Common myeloid progenitor, CD34-positive (primary cell): ENCODE results near the gene TELO2.

ENCODE experiments used
- CTCF ChIA-PET: fragments of 350-600 bp; sonication (Branson Sonifier 250); formaldehyde crosslinking; loops from one replicate; lab custom pipeline; 2021; ENCODE audit warnings: antibody characterized with exemption; lab: Charles Lee
- POLR2A ChIA-PET: fragments of 350-600 bp; sonication (Branson Sonifier 250); formaldehyde crosslinking; loops from one replicate; lab custom pipeline; 2021; ENCODE audit warnings: antibody characterized with exemption; lab: Charles Lee
- DNase-seq, 3 donors: peaks; one replicate each; pipeline versions ENCODE4 v3.0.0 to v3.0.0-alpha.2; 2013
- H3K27ac ChIP-seq, 2 experiments: 1 replicate in 1 of 2; 2 replicates in 1 of 2; pipeline ENCODE4 v1.7.0; 2013; ENCODE audit warnings: inconsistent platforms in 2 of 2, low read length in 2 of 2, mild to moderate bottlenecking in 2 of 2, low read depth in 1 of 2, moderate library complexity in 1 of 2; ENCODE audit not compliant: severe bottlenecking in 2 of 2, insufficient read depth in 1 of 2, poor library complexity in 1 of 2
- H3K27me3 ChIP-seq, 5 experiments: replicated peaks in 2 of 5; 1 replicate in 3 of 5; 2 replicates in 2 of 5; pipeline versions ENCODE4 v1.6.1 to v1.7.0; 2013; ENCODE audit warnings: low read length in 4 of 5, mild to moderate bottlenecking in 2 of 5, moderate library complexity in 2 of 5, inconsistent platforms in 1 of 5; ENCODE audit not compliant: insufficient read depth in 5 of 5, control insufficient read depth in 4 of 5
- H3K36me3 ChIP-seq, 4 experiments: 1 replicate in 2 of 4; 2 replicates in 2 of 4; pipeline versions ENCODE4 v1.6.1 to v1.7.0; 2013; ENCODE audit warnings: low read length in 3 of 4, control low read depth in 1 of 4, mild to moderate bottlenecking in 1 of 4; ENCODE audit not compliant: control insufficient read depth in 4 of 4, insufficient read depth in 4 of 4
- H3K4me1 ChIP-seq, 4 experiments: 1 replicate in 3 of 4; 2 replicates in 1 of 4; pipeline versions ENCODE4 v1.6.1 to v1.7.1; 2013; ENCODE audit warnings: low read length in 3 of 4, mild to moderate bottlenecking in 3 of 4, control low read depth in 1 of 4, inconsistent platforms in 1 of 4, moderate library complexity in 1 of 4; ENCODE audit not compliant: control insufficient read depth in 4 of 4, insufficient read depth in 4 of 4; ENCODE audit errors: control extremely low read depth in 1 of 4
- H3K4me3 ChIP-seq, 7 experiments: 1 replicate in 4 of 7; 2 replicates in 3 of 7; pipeline versions ENCODE4 v1.5.1 to v1.7.0; 2013; ENCODE audit warnings: mild to moderate bottlenecking in 7 of 7, low read length in 6 of 7, moderate library complexity in 6 of 7, inconsistent platforms in 2 of 7, low read depth in 2 of 7, control low read depth in 1 of 7; ENCODE audit not compliant: insufficient read depth in 4 of 7, control insufficient read depth in 1 of 7; ENCODE audit errors: extremely low read depth in 1 of 7
- H3K9me3 ChIP-seq, 5 experiments: 1 replicate in 4 of 5; 2 replicates in 1 of 5; pipeline versions ENCODE4 v1.6.1 to v1.7.1; 2013; ENCODE audit warnings: low read length in 4 of 5, mild to moderate bottlenecking in 2 of 5, inconsistent platforms in 1 of 5, low read depth in 1 of 5, moderate library complexity in 1 of 5; ENCODE audit not compliant: control insufficient read depth in 4 of 5, insufficient read depth in 2 of 5; ENCODE audit errors: control extremely low read depth in 1 of 5
- WGBS: methylation state at CpG from one replicate; pipeline ENCODE4 v1.1.5; 2013; ENCODE audit not compliant: insufficient coverage; 5-methylcytosine and 5-hydroxymethylcytosine counted together

TELO2 gene

GRCh38 chr16:1526608-1527555 is 33.7 kb downstream of the TELO2 start:
- H3K27ac ChIP-seq = no peak overlapping the region
- H3K27me3 ChIP-seq = no peaks in the 10 kb centered on the region
- DNase-seq = peak in 1 of 3 donors; percentile 22
- H3K4me1 ChIP-seq = peaks cover 0 to 24% (median 20%) of the 10 kb centered on the region in 4 experiments
- CTCF ChIA-PET = interaction anchor here (0.8 to 1.3 kb wide), 2 partner anchors 8 to 12 kb away, joined by 3 to 7 read pairs; no protein-coding TSS in a partner anchor
- H3K36me3 ChIP-seq = peaks cover 0 to 10% (median 7%) of the 10 kb centered on the region in 4 experiments
- H3K9me3 ChIP-seq = no peaks in the 10 kb centered on the region
- 63% methylated on average over 24 of the region's 38 CpGs for WGBS
- peak overlapping the region in 1 of 7 experiments; percentile 42 for H3K4me3 ChIP-seq
- POLR2A ChIA-PET = interaction anchor here (0.8 kb wide), 1 partner anchor 421 kb away, joined by 3 read pairs; no protein-coding TSS in a partner anchor

- H3K27me3 ChIP-seq = no peaks in the 10 kb centered on the region
- 64% methylated on average over 37 of the region's 42 CpGs for WGBS
- H3K36me3 ChIP-seq = peaks cover 0 to 7% (median 6%) of the 10 kb centered on the region in 4 experiments
- peaks cover 0 to 28% (median 22%) of the 10 kb centered on the region in 4 experiments for H3K4me1 ChIP-seq
- peak in 2 of 3 donors; percentile 50 to 57 for DNase-seq
- CTCF ChIA-PET = interaction anchor here (0.8 to 1.7 kb wide), 3 partner anchors 9 to 10 kb away, joined by 3 to 7 read pairs (median 7); no protein-coding TSS in a partner anchor
- POLR2A ChIA-PET = interaction anchor here (0.8 to 0.9 kb wide), 2 partner anchors 17 to 422 kb away, joined by 3 read pairs; no protein-coding TSS in a partner anchor
- H3K27ac ChIP-seq = no peak overlapping the region
- no peak overlapping the region for H3K4me3 ChIP-seq
- no peaks in the 10 kb centered on the region for H3K9me3 ChIP-seq
Measured at GRCh38 chr16:1527836-1528811, 35.0 kb downstream of the TELO2 start.

DNA sequence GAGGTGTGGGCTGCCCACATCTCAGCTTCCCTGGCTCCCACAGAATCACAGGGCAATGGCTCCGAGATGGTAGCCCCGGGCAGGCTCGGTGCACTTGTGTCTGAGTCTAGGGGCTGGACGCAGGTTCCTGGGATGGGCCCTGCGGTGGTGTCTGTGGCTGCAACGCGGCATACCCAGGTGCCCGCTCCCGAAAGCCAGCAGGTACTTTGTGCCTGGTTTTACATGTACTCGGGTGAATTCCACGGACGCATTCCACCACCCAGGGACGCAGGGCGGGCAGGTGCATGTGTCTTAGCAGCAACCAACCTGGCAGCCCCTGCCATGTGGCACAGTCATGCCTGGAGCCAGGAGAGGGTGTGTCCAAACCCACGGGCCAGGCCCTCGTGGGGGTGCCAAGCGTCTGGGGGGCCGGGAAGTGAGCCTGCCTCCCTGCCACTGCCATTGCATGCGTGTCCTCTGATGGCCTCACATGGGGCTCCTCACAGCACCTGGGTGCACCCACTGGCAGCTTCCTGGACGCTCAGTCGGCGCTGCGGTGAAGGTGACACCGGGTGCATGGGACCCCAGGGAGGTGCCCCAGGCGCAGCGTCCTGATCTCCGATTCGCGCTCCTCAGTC is 35.9 kb downstream of the TELO2 start:
- no peak overlapping the region for H3K27ac ChIP-seq
- 93% methylated on average over 23 of the region's 29 CpGs for WGBS
- H3K36me3 ChIP-seq = peaks cover 0 to under 1% (median 0%) of the 10 kb centered on the region in 4 experiments
- H3K4me1 ChIP-seq = peaks cover 0 to 37% (median 31%) of the 10 kb centered on the region in 4 experiments
- ChIA-PET CTCF (interaction anchor here (1.7 kb wide), 1 partner anchor 9 kb away, joined by 7 read pairs; no protein-coding TSS in a partner anchor), POLR2A (no interaction called here)
- H3K4me3 ChIP-seq = no peak overlapping the region
- no peaks in the 10 kb centered on the region for H3K27me3 ChIP-seq
- DNase-seq = no peak
- no peaks in the 10 kb centered on the region for H3K9me3 ChIP-seq

GRCh38 chr16:1530349-1530882 is 37.3 kb downstream of the TELO2 start:
- ChIA-PET CTCF (interaction anchor here (1.7 kb wide), 1 partner anchor 8 kb away, joined by 7 read pairs; no protein-coding TSS in a partner anchor), POLR2A (no interaction called here)
- H3K9me3 ChIP-seq = no peaks in the 10 kb centered on the region
- 98% methylated on average over 27 of the region's 27 CpGs for whole genome bisulfite sequencing
- no peak overlapping the region for H3K27ac ChIP-seq
- no peak for DNase-seq
- no peaks in the 10 kb centered on the region for H3K36me3 ChIP-seq
- H3K4me3 ChIP-seq = no peak overlapping the region
- no peaks in the 10 kb centered on the region for H3K27me3 ChIP-seq
- H3K4me1 ChIP-seq = peaks cover 6 to 51% (median 45%) of the 10 kb centered on the region in 4 experiments

DNA sequence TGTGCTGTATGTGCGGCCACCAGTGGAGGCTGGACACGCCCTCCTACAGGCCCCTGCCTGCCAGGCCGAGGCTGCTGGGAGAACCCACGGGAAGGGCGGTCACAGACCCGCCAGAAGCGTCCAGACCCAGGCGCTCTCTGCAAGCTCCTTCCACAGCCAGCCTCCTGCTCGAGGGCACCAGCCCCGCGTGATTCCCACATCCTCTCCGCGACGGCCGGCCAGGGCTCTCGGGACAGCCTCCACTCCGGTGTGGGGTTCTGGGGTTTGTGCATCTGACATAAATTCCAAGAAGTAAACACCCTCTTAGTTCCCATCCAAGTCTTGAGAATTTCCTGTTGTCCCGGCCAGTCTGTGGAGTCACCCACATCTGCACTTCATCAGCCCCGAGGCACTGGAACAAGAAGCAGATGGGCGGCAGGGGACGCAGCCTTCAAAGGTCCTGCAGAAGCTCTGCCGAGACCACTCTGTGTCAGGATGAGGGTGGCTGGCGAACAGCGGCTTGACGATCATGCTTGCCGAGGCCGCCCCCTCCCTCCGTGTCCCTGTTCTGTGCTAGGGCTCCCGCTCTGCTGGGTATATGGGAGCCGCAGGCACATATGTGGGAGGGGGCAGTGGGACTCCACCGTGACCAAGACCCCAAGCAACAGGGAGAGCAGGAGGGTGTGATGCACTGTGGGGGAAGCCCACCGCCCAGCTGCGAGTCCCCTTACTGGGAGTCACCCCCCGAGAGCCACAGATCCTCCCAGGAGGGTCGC is 37.9 kb downstream of the TELO2 start:
- no peak overlapping the region for H3K4me3 ChIP-seq
- no peak for DNase-seq
- ChIA-PET POLR2A (no interaction called here), CTCF (no interaction called here)
- H3K4me1 ChIP-seq = peaks cover 6 to 58% (median 49%) of the 10 kb centered on the region in 4 experiments
- no peak overlapping the region for H3K27ac ChIP-seq
- H3K9me3 ChIP-seq = no peaks in the 10 kb centered on the region
- WGBS = 95% methylated on average over 23 of the region's 35 CpGs
- peaks cover 0 to under 1% (median 0%) of the 10 kb centered on the region in 4 experiments for H3K36me3 ChIP-seq
- no peaks in the 10 kb centered on the region for H3K27me3 ChIP-seq

DNA sequence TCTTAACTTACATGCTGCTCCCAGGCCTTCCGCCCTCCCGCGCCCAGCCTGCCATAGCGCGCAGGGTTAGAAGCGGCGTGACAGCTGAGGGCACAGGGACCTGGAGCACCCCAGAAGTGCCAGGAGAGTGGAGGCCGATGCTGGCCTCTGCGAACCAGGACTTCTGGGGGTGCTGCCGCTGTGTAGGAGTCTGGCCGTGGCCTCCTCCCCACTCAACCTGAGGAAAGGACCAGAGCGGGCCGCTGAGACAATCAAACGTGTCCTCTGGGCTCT is 38.4 kb downstream of the TELO2 start:
- 100% methylated on average over 9 of the region's 14 CpGs for WGBS
- H3K4me1 ChIP-seq = peaks cover 6 to 60% (median 49%) of the 10 kb centered on the region in 4 experiments
- H3K9me3 ChIP-seq = no peaks in the 10 kb centered on the region
- no peaks in the 10 kb centered on the region for H3K27me3 ChIP-seq
- DNase-seq = no peak
- no peak overlapping the region for H3K27ac ChIP-seq
- no peak overlapping the region for H3K4me3 ChIP-seq
- peaks cover 0 to 5% (median under 1%) of the 10 kb centered on the region in 4 experiments for H3K36me3 ChIP-seq
- ChIA-PET CTCF (no interaction called here), POLR2A (interaction anchor here (0.6 kb wide), 1 partner anchor 509 kb away, joined by 3 read pairs; no protein-coding TSS in a partner anchor)
